Measurements from ENCODE around the gene MUL1. TPM values are rescaled to one million over a fixed set of nuclear protein-coding genes. Genes with fewer than 3 reads are reported as not detected.

MUL1 gene
- total RNA-seq, 2 donors from 2014 or later = 29.8 to 34.1 TPM

GRCh38 chr1:20494609-20495311 is 13.2 kb downstream of the MUL1 start:
- H3K27me3 ChIP-seq = no peaks in the 10 kb centered on the region
- H3K27ac ChIP-seq = no peak overlapping the region
- no peak for TF ChIP-seq CTCF (IDR thresholded peaks at IDR 0.05)
- H3K4me1 ChIP-seq = no peaks in the 10 kb centered on the region
- H3K9me3 ChIP-seq = no peaks in the 10 kb centered on the region
- intact Hi-C loops (cut with DNase I) = loop anchor here (5.0 kb wide), 4 partner anchors 117 to 572 kb away; partner anchors contain the start of gene PLA2G2E
- no peak for DNase-seq
- no peaks in the 10 kb centered on the region for H3K36me3 ChIP-seq
- no peak overlapping the region for H3K4me3 ChIP-seq
- no peak overlapping the region for H3K9ac ChIP-seq (ENCODE audit: low read depth in 2 of 2, low read length in 2 of 2)

GRCh38 chr1:20493839-20494608 is 13.9 kb downstream of the MUL1 start:
- DNase-seq = peak; percentile 94
- TF ChIP-seq CTCF (IDR thresholded peaks at IDR 0.05) = peak; percentile 93
- Histone ChIP-seq H3K27me3 (no peaks in the 10 kb centered on the region), H3K27ac (no peak overlapping the region), H3K4me3 (no peak overlapping the region), H3K36me3 (no peaks in the 10 kb centered on the region), H3K9me3 (no peaks in the 10 kb centered on the region), H3K9ac (ENCODE audit: low read depth in 2 of 2, low read length in 2 of 2) (peak overlapping the region in 1 of 2 donors; percentile 35), H3K4me1 (no peaks in the 10 kb centered on the region)
- intact Hi-C loops (cut with DNase I) = loop anchor here (1.0 to 5.0 kb wide), 4 partner anchors 60 to 282 kb away; no protein-coding TSS in a partner anchor

- no peak for TF ChIP-seq CTCF (IDR thresholded peaks at IDR 0.05)
- no peak overlapping the region for H3K27ac ChIP-seq
- no peak overlapping the region for H3K4me3 ChIP-seq
- DNase-seq = no peak
- H3K36me3 ChIP-seq = no peaks in the 10 kb centered on the region
- H3K4me1 ChIP-seq = no peaks in the 10 kb centered on the region
- no peaks in the 10 kb centered on the region for H3K27me3 ChIP-seq
- no peaks in the 10 kb centered on the region for H3K9me3 ChIP-seq
- intact Hi-C loops (cut with DNase I) = loop anchor here (1.0 to 5.0 kb wide), 4 partner anchors 59 to 281 kb away; no protein-coding TSS in a partner anchor
- H3K9ac ChIP-seq (ENCODE audit: low read depth in 2 of 2, low read length in 2 of 2) = no peak overlapping the region
Measured at GRCh38 chr1:20493309-20493708, 14.6 kb downstream of the MUL1 start.

GRCh38 chr1:20492751-20493150 is 15.2 kb downstream of the MUL1 start:
- no peak for TF ChIP-seq CTCF (IDR thresholded peaks at IDR 0.05)
- DNase-seq = no peak
- Histone ChIP-seq H3K4me1 (no peaks in the 10 kb centered on the region), H3K27ac (no peak overlapping the region), H3K9ac (ENCODE audit: low read depth in 2 of 2, low read length in 2 of 2) (no peak overlapping the region), H3K36me3 (no peaks in the 10 kb centered on the region), H3K27me3 (no peaks in the 10 kb centered on the region), H3K4me3 (no peak overlapping the region), H3K9me3 (no peaks in the 10 kb centered on the region)
- intact Hi-C loops (cut with DNase I) = loop anchor here (1.0 to 5.0 kb wide), 4 partner anchors 58 to 280 kb away; no protein-coding TSS in a partner anchor

GRCh38 chr1:20491866-20492265 is 16.1 kb downstream of the MUL1 start:
- Histone ChIP-seq H3K9me3 (no peaks in the 10 kb centered on the region), H3K27me3 (no peaks in the 10 kb centered on the region), H3K4me1 (no peaks in the 10 kb centered on the region), H3K27ac (no peak overlapping the region), H3K9ac (ENCODE audit: low read depth in 2 of 2, low read length in 2 of 2) (no peak overlapping the region), H3K4me3 (no peak overlapping the region), H3K36me3 (no peaks in the 10 kb centered on the region)
- no peak for TF ChIP-seq CTCF (IDR thresholded peaks at IDR 0.05)
- intact Hi-C loops (cut with DNase I) = loop anchor here (5.0 kb wide), 3 partner anchors 115 to 280 kb away; no protein-coding TSS in a partner anchor
- no peak for DNase-seq
